GM12873 (cell line): ENCODE data around the gene SH3RF1.
A peak's percentile ranks its signal among the peaks of the same experiment; 100 is the strongest.

Experiments
- TF ChIP-seq, protein P1 (sequence below): IDR thresholded peaks from 2 replicates; pipeline ENCODE4 v1.5.1; 2012; ENCODE audit warnings: low read depth, mild to moderate bottlenecking, moderate library complexity, low read length, control low read depth; ENCODE audit not compliant: insufficient read depth; ENCODE audit errors: missing control alignments

The SH3RF1 gene

DNA sequence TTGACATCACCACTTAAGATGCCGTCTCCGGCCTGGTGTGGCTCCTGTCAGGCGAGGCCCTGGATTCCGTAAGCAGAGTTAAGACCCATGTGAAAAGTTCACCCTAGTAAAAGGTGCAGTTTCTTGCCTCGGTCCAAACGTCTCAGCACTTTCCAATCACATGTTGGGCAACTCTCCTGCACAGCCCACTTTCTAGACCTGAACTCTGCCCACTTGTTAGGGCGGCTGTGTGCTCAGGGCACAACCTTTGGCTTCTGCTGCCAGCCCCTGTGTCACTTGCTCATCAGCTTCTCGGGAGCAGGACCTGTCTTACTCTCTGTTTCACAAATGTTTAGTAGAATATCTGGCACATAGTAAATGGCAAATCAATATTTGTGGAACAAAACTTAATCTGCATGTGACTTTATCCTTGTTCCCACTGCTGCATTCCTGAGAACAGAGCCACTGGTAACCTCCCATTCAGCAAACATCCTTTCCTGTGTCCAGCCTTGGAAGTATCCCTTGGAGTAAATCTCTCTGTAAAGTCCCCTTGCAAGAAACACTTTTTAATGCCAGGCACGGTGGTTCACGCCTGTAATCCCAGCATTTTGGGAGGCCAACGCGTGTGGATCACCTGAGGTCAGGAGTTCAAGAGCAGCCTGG is 38.7 kb upstream of the SH3RF1 start:
- TF ChIP-seq, protein P1, sequence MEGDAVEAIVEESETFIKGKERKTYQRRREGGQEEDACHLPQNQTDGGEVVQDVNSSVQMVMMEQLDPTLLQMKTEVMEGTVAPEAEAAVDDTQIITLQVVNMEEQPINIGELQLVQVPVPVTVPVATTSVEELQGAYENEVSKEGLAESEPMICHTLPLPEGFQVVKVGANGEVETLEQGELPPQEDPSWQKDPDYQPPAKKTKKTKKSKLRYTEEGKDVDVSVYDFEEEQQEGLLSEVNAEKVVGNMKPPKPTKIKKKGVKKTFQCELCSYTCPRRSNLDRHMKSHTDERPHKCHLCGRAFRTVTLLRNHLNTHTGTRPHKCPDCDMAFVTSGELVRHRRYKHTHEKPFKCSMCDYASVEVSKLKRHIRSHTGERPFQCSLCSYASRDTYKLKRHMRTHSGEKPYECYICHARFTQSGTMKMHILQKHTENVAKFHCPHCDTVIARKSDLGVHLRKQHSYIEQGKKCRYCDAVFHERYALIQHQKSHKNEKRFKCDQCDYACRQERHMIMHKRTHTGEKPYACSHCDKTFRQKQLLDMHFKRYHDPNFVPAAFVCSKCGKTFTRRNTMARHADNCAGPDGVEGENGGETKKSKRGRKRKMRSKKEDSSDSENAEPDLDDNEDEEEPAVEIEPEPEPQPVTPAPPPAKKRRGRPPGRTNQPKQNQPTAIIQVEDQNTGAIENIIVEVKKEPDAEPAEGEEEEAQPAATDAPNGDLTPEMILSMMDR: no peak

DNA sequence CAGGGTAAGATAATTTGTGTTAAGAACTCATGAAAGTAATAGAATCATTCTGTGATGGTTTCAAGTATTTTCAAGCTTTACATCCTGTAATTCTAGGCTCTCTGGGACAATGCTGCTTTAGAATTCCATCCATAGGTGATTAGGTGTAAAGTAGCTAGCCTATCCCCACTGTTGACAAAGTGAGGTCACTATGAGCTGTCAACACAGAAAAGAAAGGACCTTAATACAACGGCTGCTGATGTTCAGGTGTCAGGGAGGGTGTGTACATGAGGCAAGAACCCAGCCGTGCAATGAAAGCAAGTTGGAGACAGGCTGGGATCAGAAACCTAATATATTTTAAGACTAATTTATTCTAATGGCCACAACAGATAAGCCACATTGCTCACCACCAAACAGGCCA is 36.8 kb upstream of the SH3RF1 start:
- TF ChIP-seq, protein P1: no peak

- TF ChIP-seq, protein P1: no peak
These were observed 34.9 kb upstream of the SH3RF1 start for GRCh38 chr4:169305651-169306050.

GRCh38 chr4:169305173-169305572 is 34.4 kb upstream of the SH3RF1 start:
- TF ChIP-seq, protein P1: no peak

DNA sequence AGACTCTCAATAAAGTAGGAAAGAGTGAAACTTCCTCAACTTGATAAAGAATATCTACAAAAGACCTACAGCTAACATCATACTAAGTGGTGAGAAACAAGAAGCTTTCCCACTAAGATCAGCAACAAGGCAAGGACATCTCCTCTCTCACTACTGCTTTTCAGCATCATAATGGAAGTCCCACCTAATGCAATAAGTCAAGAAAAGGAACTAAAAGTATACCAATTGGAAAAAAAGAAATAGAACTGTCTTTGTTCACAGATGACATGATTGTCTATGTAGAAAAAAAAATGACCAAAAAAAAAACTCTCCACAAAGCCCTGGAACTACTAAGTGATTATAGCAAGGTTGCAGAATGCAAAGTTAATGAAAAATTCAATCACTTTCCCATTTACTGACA is 25.1 kb upstream of the SH3RF1 start:
- TF ChIP-seq, protein P1: no peak

DNA sequence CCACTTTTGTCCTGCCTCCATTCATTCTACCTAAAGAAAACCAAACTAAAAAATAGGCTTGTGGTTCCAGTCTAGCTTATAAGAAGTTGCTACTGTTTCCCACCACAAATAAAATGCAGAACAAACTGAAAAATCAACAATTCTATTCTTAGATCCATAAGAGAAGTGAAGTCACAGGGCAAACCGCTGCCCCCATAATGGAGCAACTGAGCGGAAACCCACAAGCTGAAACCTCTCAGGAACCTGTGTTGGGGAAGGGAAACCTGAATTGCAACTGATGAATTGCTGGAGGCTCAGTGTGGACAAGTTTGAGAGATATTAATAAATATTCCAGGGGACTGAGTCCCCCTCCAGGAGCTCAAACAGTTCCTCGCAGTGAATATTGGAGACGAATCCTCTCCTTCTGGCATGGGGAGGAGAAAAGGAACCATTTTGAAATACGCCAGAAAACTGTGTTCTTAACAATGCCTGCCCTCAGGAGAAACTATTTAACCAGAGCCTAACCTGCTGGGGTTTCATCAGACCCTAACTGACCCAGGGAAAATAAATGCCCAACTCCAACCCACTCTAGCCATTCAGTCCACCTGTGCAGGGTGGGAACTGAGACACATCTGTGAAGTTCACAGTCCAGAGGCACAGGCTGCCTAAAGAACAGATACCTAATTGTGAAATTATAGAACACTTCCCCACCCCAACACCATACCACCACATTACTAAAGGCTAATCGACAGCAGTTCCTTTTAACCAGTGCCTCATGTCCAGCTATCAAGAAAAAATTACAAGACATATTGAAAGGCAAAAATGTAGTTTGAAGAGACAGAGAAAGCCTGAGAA is 22.8 kb upstream of the SH3RF1 start:
- TF ChIP-seq, protein P1: no peak

DNA sequence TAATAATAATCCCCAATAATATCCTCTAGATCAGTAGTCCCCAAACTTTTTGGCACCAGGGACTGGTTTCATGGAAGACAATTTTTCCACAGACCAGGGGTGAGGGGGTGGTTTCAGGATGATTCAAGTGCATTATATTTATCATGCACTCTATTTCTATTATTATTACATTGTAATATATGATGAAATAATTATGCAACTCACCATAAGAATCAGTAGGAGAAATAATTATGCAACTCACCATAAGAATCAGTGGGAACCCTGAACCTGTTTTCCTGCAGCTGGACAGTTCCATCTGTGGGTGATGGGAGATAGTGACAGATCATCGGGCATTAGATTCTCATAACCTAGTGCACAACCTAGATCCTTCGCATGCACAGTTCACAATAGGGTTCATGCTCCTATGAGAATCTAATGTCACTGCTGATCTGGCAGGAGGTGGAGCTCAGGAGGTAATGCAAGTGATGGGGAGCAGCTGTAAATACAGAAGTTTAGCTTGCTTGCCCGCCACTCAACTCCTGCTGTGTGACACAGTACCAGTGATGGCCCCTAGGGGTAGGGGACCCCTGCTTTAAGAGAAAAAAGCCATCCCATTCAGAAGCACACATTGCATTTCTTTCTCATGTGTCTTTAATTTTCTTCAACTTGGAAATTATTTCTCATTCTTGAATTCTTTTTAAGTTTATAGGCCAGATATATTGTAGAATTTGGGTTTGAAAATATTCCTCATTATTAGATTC is 16.0 kb upstream of the SH3RF1 start:
- TF ChIP-seq, protein P1: peak; percentile 62
